ENCODE data around the gene TMEM97.
A peak's percentile ranks its signal among the peaks of the same experiment; 100 is the strongest.

TMEM97 gene

DNA sequence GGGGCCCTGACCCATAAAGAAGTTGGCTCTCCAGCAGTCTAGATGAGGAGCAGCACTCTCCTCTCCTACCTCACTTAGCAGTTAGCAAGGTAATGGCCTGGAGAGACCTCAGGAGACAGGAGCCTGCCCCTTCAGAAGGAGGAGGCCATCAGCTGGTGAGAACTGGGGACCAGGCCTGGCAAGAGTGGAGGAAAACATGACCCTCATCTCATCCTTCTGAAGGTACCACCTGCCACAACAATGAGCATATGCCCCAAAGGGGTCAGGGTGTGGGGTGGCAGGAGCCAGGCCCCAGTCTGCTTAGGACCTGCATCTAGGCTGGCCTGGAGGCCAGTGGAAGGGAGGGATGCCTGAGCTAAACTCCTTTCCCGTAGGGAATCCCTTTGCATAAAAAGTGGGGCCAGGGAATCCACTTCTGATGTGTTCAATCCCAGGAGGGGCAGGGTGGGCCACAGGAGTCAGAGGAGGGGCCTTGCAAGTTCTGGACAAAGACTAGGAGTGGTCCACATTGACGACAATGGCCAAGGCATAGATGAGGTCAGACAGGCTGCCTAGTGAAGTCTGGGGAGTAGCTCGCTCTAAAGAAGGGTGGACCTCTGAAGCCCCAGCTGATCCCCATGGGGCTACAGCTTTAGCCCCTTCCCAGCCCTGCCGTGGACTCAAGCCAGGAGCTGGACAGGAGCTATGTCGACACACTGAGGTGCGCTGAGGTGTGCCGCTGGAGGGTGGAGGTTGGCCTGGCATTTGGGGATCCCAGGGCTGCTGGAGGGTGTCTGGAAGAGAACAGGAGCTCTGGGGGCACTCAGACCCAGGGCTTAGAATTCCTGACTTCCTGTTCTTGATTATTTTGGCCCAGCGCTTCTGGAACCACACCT, 45.0 kb downstream of the TMEM97 start:
- DNase-seq (ENCODE audit: low read depth in 1 of 2, low spot score in 1 of 2), result no peak

GRCh38 chr17:28364665-28365363, 45.8 kb downstream of the TMEM97 start, which contains the start of gene SEBOX:
TSS of gene SEBOX (minus strand) at chr17:28365199. CDS start at chr17:28365151, 48 bp downstream.
- DNase-seq (ENCODE audit: low read depth in 1 of 2, low spot score in 1 of 2), result no peak

- no peak for DNase-seq (ENCODE audit: low read depth in 1 of 2, low spot score in 1 of 2)
Measured at GRCh38 chr17:28365487-28365886, 46.5 kb downstream of the TMEM97 start.

DNA sequence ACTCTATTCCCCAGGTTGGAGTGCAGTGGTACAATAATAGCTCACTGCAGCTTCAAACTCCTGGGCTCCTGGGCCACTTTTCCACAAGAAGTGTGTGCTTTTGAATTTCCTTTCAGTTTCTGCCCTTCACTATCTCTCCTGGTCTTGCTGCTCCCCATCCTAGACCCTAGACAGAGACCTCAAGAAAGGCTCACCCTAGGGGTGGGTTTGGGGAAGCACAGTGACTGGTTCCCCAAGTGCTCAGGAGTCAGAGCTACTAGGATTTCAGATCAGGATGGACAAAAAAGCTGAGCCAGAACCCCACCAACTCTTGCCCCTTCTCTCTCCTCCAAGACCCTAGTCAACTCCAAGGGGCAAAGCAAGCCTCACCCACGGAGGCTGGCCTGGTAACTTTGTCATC, 47.6 kb downstream of the TMEM97 start:
- no peak for DNase-seq (ENCODE audit: low read depth in 1 of 2, low spot score in 1 of 2)

DNA sequence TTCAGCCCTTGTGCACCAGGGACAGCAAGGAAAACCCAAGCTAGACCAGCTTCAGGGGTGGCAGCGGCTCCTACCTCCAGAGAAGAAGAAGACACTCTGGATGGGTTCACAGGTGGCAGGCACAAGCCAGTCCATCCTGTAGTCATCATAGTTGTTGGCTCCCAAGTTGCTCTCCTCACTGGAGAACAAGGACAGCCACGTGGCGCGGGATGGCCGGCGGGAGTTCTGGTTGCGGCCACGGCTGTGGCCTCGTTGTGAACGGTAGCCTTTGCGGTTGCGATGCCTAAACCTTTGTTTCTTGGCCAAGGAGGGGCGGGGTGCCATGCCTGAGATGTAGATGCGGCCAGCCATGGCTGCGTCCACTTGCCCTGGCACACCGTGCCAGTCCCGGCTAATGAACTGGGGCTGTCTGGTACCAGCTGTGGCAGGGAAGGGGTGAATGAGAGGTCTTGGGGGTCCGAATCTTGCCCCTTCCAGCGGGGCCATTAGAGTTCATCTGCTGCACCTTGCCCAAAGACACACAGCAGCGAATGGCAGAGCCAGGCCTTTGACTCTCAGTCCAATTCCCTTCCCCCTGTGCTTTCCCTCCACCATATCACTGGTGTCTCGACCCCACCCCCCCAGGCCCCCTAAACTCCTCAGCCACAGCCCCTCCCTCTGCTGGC, 48.8 kb downstream of the TMEM97 start:
- DNase-seq (ENCODE audit: low read depth in 1 of 2, low spot score in 1 of 2), result no peak

DNA sequence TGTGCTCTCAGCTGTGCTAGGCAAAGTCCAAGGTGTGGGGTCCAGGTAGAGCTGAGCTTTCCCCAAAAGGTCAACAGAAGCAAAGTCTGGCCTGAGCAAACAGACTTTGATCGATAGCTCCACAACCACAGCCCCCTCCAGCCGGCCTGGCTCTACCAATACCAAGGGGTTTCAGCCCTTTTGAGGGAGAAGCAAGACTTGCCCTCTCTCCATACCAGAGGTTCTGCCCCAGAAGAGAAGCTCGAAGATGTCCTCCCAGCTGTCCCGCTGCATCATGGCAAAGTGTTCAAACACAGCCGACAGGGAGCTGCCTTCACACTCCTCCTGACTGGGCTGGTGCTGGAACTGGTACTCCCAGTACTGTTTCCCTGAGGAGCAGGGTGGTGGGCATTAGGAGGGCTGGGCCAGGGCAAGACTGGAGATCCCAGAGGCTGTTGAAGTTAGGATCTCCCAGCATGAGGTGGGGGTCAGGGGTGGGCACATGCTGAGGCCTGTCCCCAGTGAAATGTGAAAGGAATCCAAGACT, 49.4 kb downstream of the TMEM97 start:
- DNase-seq (ENCODE audit: low read depth in 1 of 2, low spot score in 1 of 2), result no peak

GRCh38 chr17:28368915-28369683, 50.1 kb downstream of the TMEM97 start:
- no peak for DNase-seq (ENCODE audit: low read depth in 1 of 2, low spot score in 1 of 2)

DNA sequence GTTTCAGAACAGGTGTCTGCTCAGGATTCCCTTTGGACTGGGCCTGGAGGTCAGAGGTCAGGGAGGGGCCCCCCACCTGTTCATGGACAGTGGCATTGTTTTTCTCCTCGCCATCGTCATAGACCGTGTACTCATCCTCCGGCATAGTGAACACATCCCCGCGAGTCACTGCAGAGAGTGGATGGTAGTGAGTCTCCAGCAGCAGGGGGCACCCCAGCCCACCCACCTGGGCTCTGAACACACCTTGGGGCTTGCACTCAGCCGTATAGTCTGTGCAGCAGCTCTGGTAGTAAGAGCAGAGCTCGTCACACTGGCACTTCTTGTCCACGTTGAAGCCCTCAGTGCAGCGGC, 50.7 kb downstream of the TMEM97 start:
- DNase-seq (ENCODE audit: low read depth in 1 of 2, low spot score in 1 of 2), result no peak

GRCh38 chr17:28370035-28370743, 51.2 kb downstream of the TMEM97 start, which contains the start of gene VTN:
TSS of gene VTN (minus strand) at chr17:28370307. CDS start at chr17:28370203, 104 bp downstream.
- DNase-seq (ENCODE audit: low read depth in 1 of 2, low spot score in 1 of 2), result no peak

GRCh38 chr17:28370744-28371103, 51.7 kb downstream of the TMEM97 start:
- DNase-seq (ENCODE audit: low read depth in 1 of 2, low spot score in 1 of 2), result no peak

DNA sequence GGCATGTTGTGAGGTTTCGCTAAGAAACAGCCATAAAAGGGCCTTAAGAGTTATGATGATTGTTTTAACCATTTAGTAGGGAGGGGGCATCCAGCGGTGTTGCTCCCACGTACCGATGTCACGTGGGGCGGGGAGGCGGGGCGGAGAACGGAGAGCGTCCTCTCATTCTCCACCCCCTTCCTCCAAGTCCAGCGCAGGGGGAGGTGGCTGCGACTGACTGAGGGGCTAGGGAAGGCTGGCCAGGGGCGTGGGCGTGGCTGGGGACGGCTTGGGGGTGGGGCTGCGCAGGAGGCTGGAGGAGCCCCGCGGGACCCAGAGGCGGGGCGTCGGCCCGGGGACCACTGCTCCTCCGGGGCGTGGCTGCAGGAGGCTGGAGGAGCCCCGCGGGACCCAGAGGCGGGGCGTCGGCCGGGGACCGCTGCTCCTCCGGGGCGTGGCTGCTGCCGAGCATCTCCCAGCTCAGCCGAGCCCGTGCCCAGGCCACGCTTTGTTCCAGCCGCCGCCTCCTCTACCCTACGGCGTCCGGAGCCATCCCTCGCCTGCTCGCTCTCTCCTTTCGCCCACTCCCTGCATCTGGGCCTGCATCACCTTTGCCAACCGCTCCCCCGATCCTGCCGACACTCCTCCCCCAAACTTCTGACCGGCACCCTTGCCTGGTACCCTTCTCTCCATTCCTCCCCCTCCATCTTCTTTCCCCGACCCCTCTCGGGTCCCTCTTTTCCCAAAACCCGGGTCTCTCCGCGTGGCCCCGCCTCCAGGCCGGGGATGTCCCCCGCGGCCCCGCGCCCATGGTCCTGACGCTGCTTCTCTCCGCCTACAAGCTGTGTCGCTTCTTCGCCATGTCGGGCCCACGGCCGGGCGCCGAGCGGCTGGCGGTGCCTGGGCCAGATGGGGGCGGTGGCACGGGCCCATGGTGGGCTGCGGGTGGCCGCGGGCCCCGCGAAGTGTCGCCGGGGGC, 52.5 kb downstream of the TMEM97 start, which contains the start of gene SARM1:
Gene SARM1 (plus strand): TSS at position 450 of the 958 bp plus-strand sequence. CDS start 339 bp downstream, at position 789.
- DNase-seq (ENCODE audit: low read depth in 1 of 2, low spot score in 1 of 2), result peak; percentile 58 to 73

- DNase-seq (ENCODE audit: low read depth in 1 of 2, low spot score in 1 of 2), result no peak
Measured at GRCh38 chr17:28372203-28372944, 53.4 kb downstream of the TMEM97 start.

GRCh38 chr17:28372945-28373274, 53.9 kb downstream of the TMEM97 start:
- DNase-seq (ENCODE audit: low read depth in 1 of 2, low spot score in 1 of 2), result no peak

Data from stimulated activated CD4-positive, alpha-beta T cell treated with anti-CD3 and anti-CD28 coated beads, Interleukin-15, amount 100 ng/mL, for 1 hour (primary cell).